Heart left ventricle (tissue), 16 donors: Measurements from ENCODE around the gene SLC25A1. TPM values are rescaled to one million over a fixed set of nuclear protein-coding genes. Genes with fewer than 3 reads are reported as not detected.

ENCODE experiments used
- ATAC-seq, 4 donors: fragments of 200-7000 bp; cut with Tn5 transposase; one replicate each; pipeline ENCODE4 v1.9.1; 2020 to 2022; ENCODE audit warnings: moderate library complexity in 4 of 4, mild to moderate bottlenecking in 3 of 4, moderate number of reproducible peaks in 1 of 4
- DNase-seq, 5 donors: peaks; one replicate each; pipeline ENCODE4 v3.0.0-alpha.2; 2020
- H3K27ac ChIP-seq, 12 donors: fragments of 200-600 bp; sonication (generic) in 4 of 12; one replicate each; pipeline versions ENCODE4 v1.5.0 to v1.8.0; 2016 to 2022; ENCODE audit warnings: mild to moderate bottlenecking in 2 of 12
- H3K27me3 ChIP-seq, 9 donors: fragments of 200-600 bp; sonication (generic) in 2 of 9; one replicate each; pipeline versions ENCODE4 v1.5.1 to v1.8.0; 2016 to 2022; ENCODE audit warnings: mild to moderate bottlenecking in 3 of 9
- H3K36me3 ChIP-seq, 9 donors: fragments of 200-600 bp; sonication (generic) in 2 of 9; one replicate each; pipeline versions ENCODE4 v1.5.0 to v1.8.0; 2018 to 2022; ENCODE audit warnings: mild to moderate bottlenecking in 2 of 9
- H3K4me1 ChIP-seq, 12 donors: fragments of 200-600 bp; sonication (generic) in 4 of 12; one replicate each; pipeline versions ENCODE4 v1.5.0 to v1.8.0; 2016 to 2022; ENCODE audit warnings: mild to moderate bottlenecking in 3 of 12
- H3K4me3 ChIP-seq, 12 donors: fragments of 200-600 bp; sonication (generic) in 4 of 12; one replicate each; pipeline versions ENCODE4 v1.5.0 to v1.8.0; 2017 to 2022; ENCODE audit warnings: mild to moderate bottlenecking in 9 of 12, moderate library complexity in 4 of 12
- H3K9me3 ChIP-seq, 12 donors: fragments of 200-600 bp; sonication (generic) in 4 of 12; one replicate each; pipeline versions ENCODE4 v1.5.0 to v1.8.0; 2016 to 2022; ENCODE audit warnings: mild to moderate bottlenecking in 1 of 12
- CTCF ChIP-seq, 12 donors: fragments of 200-600 bp; sonication (generic) in 4 of 12; IDR thresholded peaks; one replicate each; pipeline versions ENCODE4 v1.5.0 to v1.8.0; 2018 to 2022; ENCODE audit warnings: antibody characterized with exemption in 12 of 12, mild to moderate bottlenecking in 5 of 12
- POLR2A ChIP-seq, 2 donors: fragments of 450-650 bp; IDR thresholded peaks; one replicate each; pipeline ENCODE4 v1.6.1; 2017; ENCODE audit warnings: antibody characterized with exemption in 2 of 2, mild to moderate bottlenecking in 2 of 2, moderate library complexity in 2 of 2
- WGBS, 4 donors: extraction: QIAGEN DNeasy Blood & Tissue Kit in 2 of 4; methylation state at CpG; one replicate each; pipeline versions ENCODE4 v1.1.5 to v1.1.7; 2013 to 2018; 5-methylcytosine and 5-hydroxymethylcytosine counted together
- intact Hi-C, 10 donors: fragments of 100-400 bp; cut with DNase I; formaldehyde crosslinking; loops; one replicate each; pipeline versions ENCODE4 v1.11.1 to v1.14.2; 2022
- polyA plus RNA-seq, 2 donors: library from polyadenylated mRNA; stranded (reverse); fragments of 200-250 nt; gene quantifications; one replicate each; pipeline ENCODE4 v1.2.3, GENCODE V29; 2013
- total RNA-seq, 9 donors: library from RNA; depleted of rRNA in 2 of 9; stranded (reverse); fragments of >200 nt in 2 of 9; fragmentation: NEBNext Ultra II Directional in 3 of 9; extraction: Animal tissue kit (Norgen Biotek cat#: 25700) in 3 of 9; gene quantifications; one replicate each; pipeline versions ENCODE4 v1.1.0 to v1.2.4, GENCODE V29; 2016 to 2023
- donor health status: ischemic (EF 13 %, LVEDD 7.1; RV severe dilation, severe dysfunction).
- donor health status: healthy with polysubstance abuse.
- donor health status: DM: no; HTN: yes; CAD: no.
- donor health status: DM: no; HTN: no; CAD: no.
- donor health status: ischemic (EF 25% LVEDD 6.9; RV normal size, moderate dysfunction).
- donor health status: ischemic (EF 25% LVEDD 5.7; RV mildly dilated, moderate dysfunction).
- donor health status: healthy.
- donor health status: DM: yes; HTN: yes; CAD: no.
- donor health status: ischemic (EF 35%, LVEDD 5.7; RV mildly dilated, moderate dysfunction).
- donor health status: nonischemic (EF 11% LVEDD 7.7; RV severe dilation, severe dysfunction).
- donor health status: DM: yes; HTN: yes; CAD: no.
- donor health status: PGD.
- donor health status: ischemic (EF 29% LVEDD 5.4; RV normal size, mild dysfunction).
- donor health status: nonischemic (EF 23%, LVEDD 6.1; RV moderate dilation, normal function).

Gene SLC25A1
- total and polyA plus RNA-seq, 11 donors, result 16.1 to 35.8 (median 28.4) TPM

- TF ChIP-seq POLR2A (IDR thresholded peaks at IDR 0.05), result no peak
- TF ChIP-seq CTCF (IDR thresholded peaks at IDR 0.05), result no peak
- peak overlapping the region in 3 of 12 donors; percentile 19 to 59 (median 50) for H3K27ac ChIP-seq
- WGBS, 4 donors, result 57 to 68% (median 61%) methylated on average over 16 to 19 of the region's 19 CpGs
- peaks cover 16 to 83% (median 59%) of the 10 kb centered on the region in 12 donors for H3K4me1 ChIP-seq
- ATAC-seq, result no peak
- intact Hi-C loops, result no loop called here
- DNase-seq, result no peak
- H3K9me3 ChIP-seq, result no peaks in the 10 kb centered on the region
- H3K4me3 ChIP-seq, result peak overlapping the region in 5 of 12 donors; percentile 86 to 99 (median 89)
- no peaks in the 10 kb centered on the region for H3K36me3 ChIP-seq
- H3K27me3 ChIP-seq, result peaks cover 6 to 22% (median 12%) of the 10 kb centered on the region in 9 donors
Observed at GRCh38 chr22:19173047-19174035, 5.2 kb downstream of the SLC25A1 start.

- Histone ChIP-seq H3K27me3 (peaks cover 8 to 32% (median 19%) of the 10 kb centered on the region in 9 donors), H3K36me3 (no peaks in the 10 kb centered on the region), H3K4me1 (peaks cover 16 to 76% (median 53%) of the 10 kb centered on the region in 12 donors), H3K9me3 (no peaks in the 10 kb centered on the region), H3K4me3 (peak overlapping the region; percentile 75 to 100 (median 95)), H3K27ac (peak overlapping the region in 10 of 12 donors; percentile 70 to 94 (median 88))
- intact Hi-C loops, result no loop called here
- 35 to 42% (median 39%) methylated on average over 13 of the region's 13 CpGs for WGBS, 4 donors
- ATAC-seq (no peak), DNase-seq (no peak)
- TF ChIP-seq CTCF (IDR thresholded peaks at IDR 0.05) (no peak), POLR2A (IDR thresholded peaks at IDR 0.05) (no peak)
Observed at GRCh38 chr22:19172213-19173046, 6.1 kb downstream of the SLC25A1 start.

GRCh38 chr22:19169947-19170318 is 8.6 kb downstream of the SLC25A1 start:
- H3K36me3 ChIP-seq, result no peaks in the 10 kb centered on the region
- ATAC-seq, result no peak
- H3K27ac ChIP-seq, result no peak overlapping the region
- H3K4me1 ChIP-seq, result peaks cover 16 to 57% (median 43%) of the 10 kb centered on the region in 12 donors
- TF ChIP-seq POLR2A (IDR thresholded peaks at IDR 0.05) (no peak), CTCF (IDR thresholded peaks at IDR 0.05) (no peak)
- DNase-seq, result no peak
- 54 to 68% (median 55%) methylated on average over 2 to 7 of the region's 7 CpGs for WGBS, 4 donors
- H3K27me3 ChIP-seq, result peaks cover 8 to 43% (median 32%) of the 10 kb centered on the region in 9 donors
- intact Hi-C loops, result no loop called here
- peak overlapping the region in 9 of 12 donors; percentile 27 to 89 (median 40) for H3K4me3 ChIP-seq
- peaks cover 0 to under 1% (median 0%) of the 10 kb centered on the region in 12 donors for H3K9me3 ChIP-seq
